ENCODE measurements around the gene RNF182. TPM values are rescaled to one million over a fixed set of nuclear protein-coding genes. Genes with fewer than 3 reads are reported as not detected.

RNF182 gene
- total and polyA plus RNA-seq, 9 of the 15 experiments (the other 6 are each of a cell fraction or from before 2014, with no cell fraction given): 12.8 to 22.8 (median 17.5) TPM

- TF ChIP-seq MYBL2 (IDR thresholded peaks at IDR 0.05; ENCODE audit: low read depth): peak; percentile 52; the same call in 1 of the 2 replicates
- TF ChIP-seq MYBL2 (CRISPR knock-in tag; IDR thresholded peaks at IDR 0.05; ENCODE audit: borderline replicate concordance): no peak
- no peak for TF ChIP-seq SIX5 (IDR thresholded peaks at IDR 0.05; ENCODE audit: borderline replicate concordance in 1 of 2, insufficient read depth in 1 of 2, low read depth in 1 of 2, low read length in 2 of 2)
- TF ChIP-seq KAT7 (CRISPR knock-in tag; IDR thresholded peaks at IDR 0.05; ENCODE audit: borderline replicate concordance): 0 out of 2 replicates have a peak, but pooled peaks have one; percentile 24
- no peak for TF ChIP-seq ZFP1 (CRISPR knock-in tag; IDR thresholded peaks at IDR 0.05)
- TF ChIP-seq NFYB (IDR thresholded peaks at IDR 0.05; ENCODE audit: extremely low read depth, insufficient read length): no peak
- no peak for TF ChIP-seq HMG20B (CRISPR knock-in tag; IDR thresholded peaks at IDR 0.05)
- no peak for TF ChIP-seq PPARD (CRISPR knock-in tag; IDR thresholded peaks at IDR 0.05)
- TF ChIP-seq NCOA4 (IDR thresholded peaks at IDR 0.05; ENCODE audit: partially characterized antibody): no peak
- no peak for TF ChIP-seq THAP7 (CRISPR knock-in tag; IDR thresholded peaks at IDR 0.05)
- TF ChIP-seq FUS (optimal IDR thresholded peaks at IDR 0.05; ENCODE audit: low read depth, low read length): no peak
- TF ChIP-seq STAT5A (IDR thresholded peaks at IDR 0.05; ENCODE audit: borderline replicate concordance, low read length): no peak
- TF ChIP-seq ASH1L (IDR thresholded peaks at IDR 0.05; ENCODE audit: borderline replicate concordance, low read depth, partially characterized antibody): peak; percentile 46
- TF ChIP-seq MLLT1 (IDR thresholded peaks at IDR 0.05): peak in 1 of 2 experiments; percentile 14; a peak in 1 of 4 replicates
- no peak for TF ChIP-seq MYNN (IDR thresholded peaks at IDR 0.05)
- no peak for TF ChIP-seq MYNN (CRISPR knock-in tag; IDR thresholded peaks at IDR 0.05)
- 0 out of 2 replicates have a peak, but pooled peaks have one; percentile 35 for TF ChIP-seq PHB2 (IDR thresholded peaks at IDR 0.05; ENCODE audit: low read depth)
- TF ChIP-seq ZBTB26 (CRISPR knock-in tag; IDR thresholded peaks at IDR 0.05): 0 out of 2 replicates have a peak, but pooled peaks have one; percentile 47
- no peak for TF ChIP-seq ZBTB12 (CRISPR knock-in tag; IDR thresholded peaks at IDR 0.05)
- peak; percentile 87 for TF ChIP-seq THRAP3 (IDR thresholded peaks at IDR 0.05; ENCODE audit: borderline replicate concordance)
- TF ChIP-seq KDM1A (IDR thresholded peaks at IDR 0.05): peak; percentile 19; a peak in 1 of 4 replicates
- no peak for TF ChIP-seq EP400 (IDR thresholded peaks at IDR 0.05)
- peak; percentile 32; the same call in 1 of the 2 replicates for TF ChIP-seq NBN (IDR thresholded peaks at IDR 0.05; ENCODE audit: low read depth)
- TF ChIP-seq OTX1 (CRISPR knock-in tag; IDR thresholded peaks at IDR 0.05): 0 out of 2 replicates have a peak, but pooled peaks have one; percentile 48
- 0 out of 2 replicates have a peak, but pooled peaks have one; percentile 12 for TF ChIP-seq NR2C1 (IDR thresholded peaks at IDR 0.05)
- no peak for TF ChIP-seq NR2C1 (tag; IDR thresholded peaks at IDR 0.05)
- peak; percentile 19; the same call in 1 of the 2 replicates for TF ChIP-seq MTA2 (IDR thresholded peaks at IDR 0.05; ENCODE audit: low read depth)
- TF ChIP-seq NCOA2 (IDR thresholded peaks at IDR 0.05; ENCODE audit: partially characterized antibody in 2 of 2): peak; percentile 33 to 53
Measured at GRCh38 chr6:13993416-13993815, 68.7 kb downstream of the RNF182 start (continued).
